GM23248 (cell line): ENCODE data around the gene IFIT1.

ENCODE experiments used
- EZH2 ChIP-seq: fragments of 200-600 bp; sonication (generic); IDR thresholded peaks from 2 replicates; pipeline ENCODE4 v1.6.1; 2018; ENCODE audit warnings: antibody characterized with exemption, mild to moderate bottlenecking; ENCODE audit not compliant: insufficient read depth, poor library complexity, severe bottlenecking
- EZH2phosphoT487 ChIP-seq: fragments of 200-600 bp; sonication (generic); IDR thresholded peaks from 2 replicates; pipeline ENCODE4 v1.6.1; 2018; ENCODE audit warnings: antibody characterized with exemption, moderate library complexity, mild to moderate bottlenecking, low read depth; ENCODE audit not compliant: insufficient read depth

DNA sequence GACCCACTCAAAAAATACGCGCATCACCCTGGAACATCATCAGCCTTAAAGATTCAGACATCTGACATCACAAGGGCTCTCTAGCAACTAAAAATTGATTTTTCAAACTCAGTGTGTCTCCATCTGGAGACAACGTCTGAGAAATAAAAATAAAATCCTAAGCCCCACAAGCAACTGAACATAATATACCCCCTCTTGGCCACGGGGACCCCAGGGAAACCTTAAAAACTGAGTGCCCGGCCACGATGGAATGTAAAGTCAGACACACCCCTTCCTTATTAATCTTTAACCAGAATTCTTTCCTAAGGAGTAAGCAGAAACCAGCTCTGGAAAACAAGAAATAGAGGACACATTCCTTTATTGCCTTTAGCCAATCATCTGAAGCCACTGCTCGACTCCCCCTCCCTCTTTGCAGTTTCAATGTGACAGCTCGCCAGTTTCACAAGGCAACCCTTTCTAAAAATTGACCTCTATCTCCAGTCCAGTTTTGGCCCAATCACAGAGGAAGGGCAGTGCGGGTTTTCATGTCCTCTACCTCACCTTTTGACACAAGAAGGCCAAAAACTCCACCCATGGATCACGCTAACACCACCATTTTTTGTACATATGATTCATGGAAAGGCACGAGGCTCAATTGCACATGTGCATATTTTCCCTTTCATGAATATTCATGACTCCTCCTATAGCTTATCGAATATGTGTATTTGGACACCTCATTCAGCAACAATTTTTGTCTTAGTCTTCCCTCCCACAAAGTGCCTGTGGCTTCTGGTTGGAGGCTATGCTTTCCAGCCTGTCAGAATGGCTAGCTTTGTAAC lies 40.4 kb upstream of the IFIT1 start:
- TF ChIP-seq EZH2 (no peak), EZH2phosphoT487 (no peak)
